Urothelium cell line (cell line): ENCODE data around the gene TIMP3.
A peak's percentile ranks its signal among the peaks of the same experiment; 100 is the strongest.

Experiments
- DNase-seq: peaks from one replicate; pipeline ENCODE4 v3.0.0; 2011; ENCODE audit warnings: low spot score, mixed read lengths
- FAIRE-seq: peaks from 2 replicates; lab custom pipeline; 2011; peaks lifted over from hg19 to GRCh38; lab: Jason Lieb, UNC

Gene TIMP3

DNA sequence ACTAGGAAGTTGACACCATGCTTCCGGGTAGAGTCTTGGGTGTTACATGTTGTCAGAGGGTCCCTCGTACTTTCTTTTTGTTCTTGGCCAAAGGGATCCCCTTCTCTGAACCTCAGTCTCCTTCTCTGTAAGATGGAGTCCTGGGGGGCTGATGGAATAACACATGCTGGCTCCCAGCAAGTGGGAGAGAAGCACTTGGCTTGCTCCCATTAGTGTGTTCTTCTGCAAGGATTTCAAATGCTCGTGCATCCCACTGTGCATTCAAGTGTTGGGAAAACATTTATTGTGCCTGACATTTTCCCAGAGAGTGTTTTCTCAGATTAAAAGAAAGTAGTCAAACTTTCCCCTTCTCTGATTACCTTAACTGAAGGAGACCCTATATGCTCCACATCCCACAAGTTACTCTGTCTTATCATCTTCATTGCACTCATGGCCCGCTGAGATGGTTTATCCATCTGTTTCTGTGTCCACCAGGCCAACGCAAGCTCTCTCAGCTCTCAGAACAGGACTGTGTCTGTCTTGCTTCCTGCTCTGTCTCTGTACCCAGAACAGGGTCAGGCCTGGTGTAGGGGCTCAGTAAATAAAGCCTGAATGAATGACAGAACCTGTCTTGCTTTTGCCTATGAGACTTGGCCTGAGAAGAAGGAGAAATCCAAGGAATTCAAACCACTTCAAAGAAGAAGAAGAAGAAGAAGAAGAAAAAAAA, 16.0 kb upstream of the TIMP3 start:
- DNase-seq (no peak), FAIRE-seq (no peak)

DNA sequence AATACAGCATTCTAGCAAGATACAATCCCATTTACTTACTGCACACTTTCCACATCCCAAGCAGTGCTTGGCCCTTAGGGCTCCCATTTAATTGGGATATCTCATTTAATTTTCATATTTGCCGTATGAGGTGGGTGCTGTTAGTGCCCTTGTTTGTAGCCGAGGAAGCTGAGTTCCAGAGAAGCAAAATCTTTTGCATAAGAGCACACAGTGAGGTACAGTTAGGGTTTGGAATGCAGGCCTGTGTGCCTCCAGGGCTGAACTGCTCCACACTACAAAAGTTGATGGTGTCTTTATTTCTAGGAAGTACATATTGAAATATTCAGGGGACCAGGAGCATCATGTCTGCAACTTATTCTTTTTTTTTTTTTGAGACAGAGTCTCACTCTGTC, 15.5 kb upstream of the TIMP3 start:
- DNase-seq (no peak), FAIRE-seq (no peak)

GRCh38 chr22:32788904-32789624, 12.4 kb upstream of the TIMP3 start:
- peak; percentile 69 for FAIRE-seq

GRCh38 chr22:32789797-32790620, 11.5 kb upstream of the TIMP3 start:
- DNase-seq (no peak), FAIRE-seq (no peak)

More at GRCh38 chr22:32788904-32789624, 12.4 kb upstream of the TIMP3 start:
- DNase-seq, result peak; percentile 20

- DNase-seq, result no peak
- FAIRE-seq, result no peak
Observed at GRCh38 chr22:32791056-32791455, 10.4 kb upstream of the TIMP3 start.

DNA sequence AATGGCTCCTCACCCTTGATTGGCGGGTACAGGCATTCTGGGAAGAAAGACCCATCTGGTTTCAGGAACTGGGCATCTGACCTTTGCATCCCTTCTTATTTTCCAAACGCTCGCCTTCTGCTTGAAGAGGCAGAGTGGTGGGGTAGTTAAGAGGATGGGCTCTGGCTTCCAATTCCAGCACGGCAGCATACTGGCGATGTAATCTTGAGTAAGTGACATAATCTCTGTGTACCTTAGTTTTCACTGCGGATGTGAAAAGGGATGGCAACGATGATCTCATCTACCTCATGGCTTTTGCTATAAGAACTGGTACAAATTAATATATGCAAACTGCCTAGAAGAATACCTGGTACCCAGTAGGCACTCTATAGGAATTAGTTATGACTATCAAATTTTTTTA, 10.0 kb upstream of the TIMP3 start:
- DNase-seq, result no peak
- no peak for FAIRE-seq

GRCh38 chr22:32793589-32793988, 7.9 kb upstream of the TIMP3 start:
- FAIRE-seq, result no peak
- no peak for DNase-seq

- no peak for FAIRE-seq
- no peak for DNase-seq
Observed at GRCh38 chr22:32794449-32795213, 6.9 kb upstream of the TIMP3 start.

- no peak for FAIRE-seq
- DNase-seq, result no peak
Observed at GRCh38 chr22:32795214-32795596, 6.3 kb upstream of the TIMP3 start.

GRCh38 chr22:32796865-32797573, 4.5 kb upstream of the TIMP3 start:
- peak; percentile 80 for DNase-seq
- peak; percentile 90 for FAIRE-seq

DNA sequence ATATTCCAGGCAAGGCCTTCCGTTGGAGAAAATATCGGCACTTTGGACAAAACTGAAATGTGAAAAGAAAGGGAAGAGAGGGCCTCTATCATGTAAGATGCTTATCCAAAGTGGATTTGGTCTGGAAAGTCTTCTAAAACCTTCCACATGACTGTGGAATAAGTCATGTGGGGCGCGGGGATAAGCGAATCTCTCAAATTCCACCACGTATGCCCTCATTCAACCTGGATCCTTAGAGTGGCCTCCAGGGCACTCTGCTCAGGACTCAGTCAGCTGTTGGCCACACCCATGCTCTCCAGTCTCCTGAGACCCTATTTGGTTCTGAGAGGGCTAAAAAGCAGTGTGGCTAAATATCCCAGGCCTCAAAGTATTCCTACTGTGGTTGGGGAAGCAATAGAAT, 2.0 kb upstream of the TIMP3 start:
- no peak for DNase-seq
- FAIRE-seq, result no peak

DNA sequence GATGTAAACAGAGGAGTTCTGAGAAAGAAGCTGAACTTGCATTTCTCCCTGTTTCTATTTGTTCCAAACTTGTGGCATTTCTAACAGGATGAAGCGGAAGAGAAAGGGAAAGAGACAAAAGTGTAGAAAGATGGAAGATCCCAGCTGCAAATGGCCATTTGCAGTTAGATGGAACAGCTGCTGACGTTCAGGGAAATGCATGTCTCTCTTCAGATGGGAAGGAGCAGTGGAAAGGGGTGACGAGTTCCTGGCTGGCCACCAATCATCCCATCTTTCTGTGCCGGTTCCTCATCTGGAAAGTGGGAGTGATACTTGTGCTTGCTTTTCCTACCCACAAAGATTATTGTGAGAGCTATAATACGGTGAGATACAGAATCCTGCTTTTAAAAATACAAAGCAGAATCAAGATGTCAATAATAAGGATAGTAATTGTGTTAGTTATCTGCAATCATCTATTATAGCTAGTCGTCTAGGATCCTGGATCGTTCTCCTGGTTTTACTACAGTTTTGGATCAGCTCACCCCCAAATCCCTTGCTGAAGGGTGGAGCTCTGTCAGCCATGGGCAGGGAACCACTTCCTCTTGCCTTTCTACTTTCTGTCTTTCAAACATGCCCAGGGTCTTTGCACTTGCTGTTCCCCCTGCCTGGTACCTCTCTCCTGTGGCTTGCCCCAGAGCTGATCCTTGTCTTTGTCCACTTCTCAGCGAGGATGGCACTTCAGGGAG, 1.2 kb upstream of the TIMP3 start:
- no peak for FAIRE-seq
- no peak for DNase-seq

GRCh38 chr22:32800994-32801536, 440 bp upstream of the TIMP3 start:
- no peak for FAIRE-seq

DNA sequence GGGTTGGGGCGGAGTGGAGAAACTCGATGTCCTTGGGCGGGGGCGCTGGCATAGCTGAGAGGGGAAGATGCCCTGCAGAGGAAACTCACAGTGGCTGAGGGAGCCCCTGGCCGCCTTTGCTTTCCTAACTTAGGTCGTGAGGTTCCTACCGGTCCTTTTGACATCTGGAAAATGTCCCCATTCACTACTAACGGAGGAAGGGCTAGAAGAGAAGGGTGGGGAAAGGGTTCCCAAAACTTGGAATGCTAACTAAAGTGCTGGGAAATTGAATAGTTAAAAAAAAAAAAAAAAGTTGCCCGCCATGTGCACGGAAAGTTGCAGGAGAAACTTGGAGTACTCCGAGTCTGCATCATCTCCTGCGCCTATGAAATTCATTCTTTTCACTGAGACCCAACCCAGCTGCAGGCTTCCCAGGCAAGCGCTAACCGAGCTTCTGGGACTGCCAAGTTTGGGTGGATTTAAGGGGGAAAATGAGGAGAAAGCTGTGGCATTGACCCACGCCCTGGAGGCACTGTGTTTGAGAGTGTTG, 796 bp downstream of the TIMP3 start:
- no peak for DNase-seq
- no peak for FAIRE-seq

More at GRCh38 chr22:32800994-32801536, 440 bp upstream of the TIMP3 start:
- no peak for DNase-seq

- DNase-seq (peak; percentile 68), FAIRE-seq (peak; percentile 98)
Observed at GRCh38 chr22:32803020-32803737, 1.7 kb downstream of the TIMP3 start.

- peak; percentile 74 for FAIRE-seq
Observed at GRCh38 chr22:32803738-32804435, 2.4 kb downstream of the TIMP3 start.

GRCh38 chr22:32804531-32805360, 3.2 kb downstream of the TIMP3 start:
- FAIRE-seq, result no peak
- no peak for DNase-seq

More at GRCh38 chr22:32803738-32804435, 2.4 kb downstream of the TIMP3 start:
- peak; percentile 80 for DNase-seq
